ENCODE measurements around the gene ECI1.

DNA sequence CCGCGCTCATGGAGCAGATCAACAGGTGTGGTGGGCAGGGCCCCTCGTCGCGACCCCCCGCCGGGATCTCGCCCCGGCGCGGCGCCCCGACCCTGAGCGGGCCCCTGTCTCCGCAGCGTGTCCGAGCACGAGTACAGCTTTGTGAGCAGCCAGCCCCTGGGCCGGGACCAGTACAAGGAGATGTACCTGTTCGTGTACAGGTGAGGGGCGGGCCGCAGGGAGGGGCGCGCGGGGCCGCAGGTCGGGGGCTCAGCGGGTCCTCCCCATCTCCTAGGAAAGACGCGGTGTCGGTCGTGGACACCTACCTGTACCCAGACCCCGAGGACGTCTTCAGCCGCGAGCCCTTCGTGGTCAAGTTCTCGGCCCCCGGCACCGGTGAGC is 14.3 kb downstream of the ECI1 start:
- TF ChIP-seq, protein P1, sequence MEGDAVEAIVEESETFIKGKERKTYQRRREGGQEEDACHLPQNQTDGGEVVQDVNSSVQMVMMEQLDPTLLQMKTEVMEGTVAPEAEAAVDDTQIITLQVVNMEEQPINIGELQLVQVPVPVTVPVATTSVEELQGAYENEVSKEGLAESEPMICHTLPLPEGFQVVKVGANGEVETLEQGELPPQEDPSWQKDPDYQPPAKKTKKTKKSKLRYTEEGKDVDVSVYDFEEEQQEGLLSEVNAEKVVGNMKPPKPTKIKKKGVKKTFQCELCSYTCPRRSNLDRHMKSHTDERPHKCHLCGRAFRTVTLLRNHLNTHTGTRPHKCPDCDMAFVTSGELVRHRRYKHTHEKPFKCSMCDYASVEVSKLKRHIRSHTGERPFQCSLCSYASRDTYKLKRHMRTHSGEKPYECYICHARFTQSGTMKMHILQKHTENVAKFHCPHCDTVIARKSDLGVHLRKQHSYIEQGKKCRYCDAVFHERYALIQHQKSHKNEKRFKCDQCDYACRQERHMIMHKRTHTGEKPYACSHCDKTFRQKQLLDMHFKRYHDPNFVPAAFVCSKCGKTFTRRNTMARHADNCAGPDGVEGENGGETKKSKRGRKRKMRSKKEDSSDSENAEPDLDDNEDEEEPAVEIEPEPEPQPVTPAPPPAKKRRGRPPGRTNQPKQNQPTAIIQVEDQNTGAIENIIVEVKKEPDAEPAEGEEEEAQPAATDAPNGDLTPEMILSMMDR (IDR thresholded peaks at IDR 0.05), result no peak
- TF ChIP-seq EZH2phosphoT487 (IDR thresholded peaks at IDR 0.05), result peak; percentile 87

All from neural progenitor cell (in vitro differentiated cells).